ENCODE results near the gene DNAL4. TPM values are rescaled to one million over a fixed set of nuclear protein-coding genes. Genes with fewer than 3 reads are reported as not detected.

The DNAL4 gene
- polyA plus RNA-seq, 1 donor (not counting 4 experiments of a cell fraction or from before 2014, with no cell fraction given): 11.4 TPM

DNA sequence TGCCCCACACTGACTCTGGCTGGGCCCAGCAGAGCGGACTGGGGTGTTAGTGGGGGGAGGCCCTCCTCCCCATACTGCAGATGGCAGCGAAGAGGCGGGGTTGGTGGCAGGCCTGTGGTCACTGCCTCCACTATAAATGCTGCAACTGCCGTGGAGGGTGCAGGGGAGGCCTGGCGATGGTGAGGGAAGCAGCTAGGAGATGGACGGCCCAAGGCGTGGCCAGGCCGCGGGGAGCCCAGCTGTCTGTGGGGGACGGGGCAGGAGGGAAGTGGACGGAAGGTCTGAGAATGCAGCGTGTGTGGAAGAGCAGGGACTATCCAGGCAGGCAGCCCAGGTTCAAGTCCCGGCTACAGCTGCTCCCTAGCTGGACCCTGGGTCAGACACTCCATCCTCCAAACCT lies 18.3 kb downstream of the DNAL4 start:
- no peak for FAIRE-seq
- H3K9ac ChIP-seq (ENCODE audit: control insufficient read depth, extremely low read depth, insufficient read depth, low read length): no peak overlapping the region
- dilution Hi-C loops (cut with MboI; ENCODE audit: extremely low pct_ligation_motif_present, low sequenced_read_pairs): no loop called here

GRCh38 chr22:38774496-38775166 lies 19.3 kb downstream of the DNAL4 start:
- DNase-seq (ENCODE audit: low read depth, low spot score) (no peak), FAIRE-seq (peak; percentile 74)
- Histone ChIP-seq H3K9me3 (ENCODE audit: control insufficient read depth, low read depth, low read length) (no peaks in the 10 kb centered on the region), H3K9me1 (ENCODE audit: control insufficient read depth, extremely low read depth, insufficient read depth, low read length) (no peaks in the 10 kb centered on the region), H3K27ac (ENCODE audit: control insufficient read depth, insufficient read depth, low read length) (no peak overlapping the region), H3K4me1 (ENCODE audit: control insufficient read depth, extremely low read depth, insufficient read depth, low read length) (peaks cover 16% of the 10 kb centered on the region), H4K20me1 (ENCODE audit: control insufficient read depth, extremely low read depth, insufficient read depth, low read length) (peaks cover 3% of the 10 kb centered on the region), H3K79me2 (ENCODE audit: control insufficient read depth, insufficient read depth, low read length) (no peaks in the 10 kb centered on the region), H3K4me2 (ENCODE audit: control insufficient read depth, extremely low read depth, insufficient read depth, low read depth, low read length) (peak overlapping the region; percentile 47), H3K4me3 (ENCODE audit: control insufficient read depth in 2 of 3, extremely low read depth in 1 of 3, insufficient read depth in 2 of 3, low read depth in 1 of 3, low read length in 3 of 3) (no peak overlapping the region), H2AFZ (ENCODE audit: control insufficient read depth, low read length) (peak overlapping the region; percentile 23), H3K27me3 (ENCODE audit: control insufficient read depth, extremely low read depth, insufficient read depth, low read length) (no peaks in the 10 kb centered on the region), H3K9ac (ENCODE audit: control insufficient read depth, extremely low read depth, insufficient read depth, low read length) (no peak overlapping the region), H3K36me3 (ENCODE audit: control insufficient read depth in 2 of 2, extremely low read depth in 1 of 2, insufficient read depth in 2 of 2, low read length in 2 of 2) (no peaks in the 10 kb centered on the region)
- dilution Hi-C loops (cut with MboI; ENCODE audit: extremely low pct_ligation_motif_present, low sequenced_read_pairs): no loop called here
- no peak for TF ChIP-seq CTCF (optimal IDR thresholded peaks at IDR 0.05 in 1 of 3, IDR thresholded peaks at IDR 0.05 in 1 of 3, conservative IDR thresholded peaks at IDR 0.05 in 1 of 3; ENCODE audit: extremely low read depth in 1 of 3, insufficient read depth in 2 of 3, low read length in 3 of 3)
- no peak for TF ChIP-seq EZH2 (IDR thresholded peaks at IDR 0.05; ENCODE audit: low read length)

More for the DNA sequence above, 18.3 kb downstream of the DNAL4 start:
- H2AFZ ChIP-seq (ENCODE audit: control insufficient read depth, low read length): no peak overlapping the region
- no peaks in the 10 kb centered on the region for H3K27me3 ChIP-seq (ENCODE audit: control insufficient read depth, extremely low read depth, insufficient read depth, low read length)
- H3K9me3 ChIP-seq (ENCODE audit: control insufficient read depth, low read depth, low read length): no peaks in the 10 kb centered on the region
- H3K4me3 ChIP-seq (ENCODE audit: control insufficient read depth in 2 of 3, extremely low read depth in 1 of 3, insufficient read depth in 2 of 3, low read depth in 1 of 3, low read length in 3 of 3): no peak overlapping the region
- peaks cover 0 to 2% of the 10 kb centered on the region in 2 experiments for H3K36me3 ChIP-seq (ENCODE audit: control insufficient read depth in 2 of 2, extremely low read depth in 1 of 2, insufficient read depth in 2 of 2, low read length in 2 of 2)
- TF ChIP-seq CTCF (optimal IDR thresholded peaks at IDR 0.05 in 1 of 3, IDR thresholded peaks at IDR 0.05 in 1 of 3, conservative IDR thresholded peaks at IDR 0.05 in 1 of 3; ENCODE audit: extremely low read depth in 1 of 3, insufficient read depth in 2 of 3, low read length in 3 of 3): no peak
- no peak for TF ChIP-seq EZH2 (IDR thresholded peaks at IDR 0.05; ENCODE audit: low read length)
- no peaks in the 10 kb centered on the region for H3K9me1 ChIP-seq (ENCODE audit: control insufficient read depth, extremely low read depth, insufficient read depth, low read length)
- DNase-seq (ENCODE audit: low read depth, low spot score): no peak
- no peak overlapping the region for H3K4me2 ChIP-seq (ENCODE audit: control insufficient read depth, extremely low read depth, insufficient read depth, low read depth, low read length)
- H4K20me1 ChIP-seq (ENCODE audit: control insufficient read depth, extremely low read depth, insufficient read depth, low read length): peaks cover 3% of the 10 kb centered on the region
- H3K27ac ChIP-seq (ENCODE audit: control insufficient read depth, insufficient read depth, low read length): no peak overlapping the region
- H3K79me2 ChIP-seq (ENCODE audit: control insufficient read depth, insufficient read depth, low read length): no peaks in the 10 kb centered on the region
- H3K4me1 ChIP-seq (ENCODE audit: control insufficient read depth, extremely low read depth, insufficient read depth, low read length): peaks cover 16% of the 10 kb centered on the region

Data from keratinocyte (primary cell).